Hematopoietic multipotent progenitor cell treated with erythropoietin and hydrocortisone succinate and interleukin-3 and kit ligand, for 17 days (in vitro differentiated cells): ENCODE measurements around the gene SUN1.
A peak's percentile ranks its signal among the peaks of the same experiment; 100 is the strongest.

Experiments
- DNase-seq: peaks from one replicate; pipeline ENCODE4 v3.0.0-alpha.2; 2015; ENCODE audit warnings: low spot score

The SUN1 gene

DNA sequence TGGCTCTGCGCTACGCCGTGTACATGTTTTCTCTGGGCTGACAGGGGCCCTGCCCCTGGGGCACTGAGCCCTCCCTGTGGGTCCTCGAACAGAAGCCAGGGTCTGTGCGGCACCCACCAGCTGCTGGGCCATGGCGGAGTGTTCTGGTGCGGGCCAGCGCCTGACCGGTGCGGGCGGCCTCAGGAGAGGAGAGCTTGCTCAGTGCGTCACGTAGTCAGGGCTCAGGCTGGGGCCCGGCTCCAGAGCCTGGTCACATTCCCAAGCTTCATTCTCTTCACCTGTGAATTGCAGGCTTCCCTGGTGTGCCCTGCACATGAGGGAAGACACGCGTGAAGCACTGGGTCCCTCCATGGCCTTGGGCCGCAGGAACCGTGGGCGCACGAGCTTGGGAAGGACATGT, 59.5 kb downstream of the SUN1 start:
- DNase-seq = no peak

DNA sequence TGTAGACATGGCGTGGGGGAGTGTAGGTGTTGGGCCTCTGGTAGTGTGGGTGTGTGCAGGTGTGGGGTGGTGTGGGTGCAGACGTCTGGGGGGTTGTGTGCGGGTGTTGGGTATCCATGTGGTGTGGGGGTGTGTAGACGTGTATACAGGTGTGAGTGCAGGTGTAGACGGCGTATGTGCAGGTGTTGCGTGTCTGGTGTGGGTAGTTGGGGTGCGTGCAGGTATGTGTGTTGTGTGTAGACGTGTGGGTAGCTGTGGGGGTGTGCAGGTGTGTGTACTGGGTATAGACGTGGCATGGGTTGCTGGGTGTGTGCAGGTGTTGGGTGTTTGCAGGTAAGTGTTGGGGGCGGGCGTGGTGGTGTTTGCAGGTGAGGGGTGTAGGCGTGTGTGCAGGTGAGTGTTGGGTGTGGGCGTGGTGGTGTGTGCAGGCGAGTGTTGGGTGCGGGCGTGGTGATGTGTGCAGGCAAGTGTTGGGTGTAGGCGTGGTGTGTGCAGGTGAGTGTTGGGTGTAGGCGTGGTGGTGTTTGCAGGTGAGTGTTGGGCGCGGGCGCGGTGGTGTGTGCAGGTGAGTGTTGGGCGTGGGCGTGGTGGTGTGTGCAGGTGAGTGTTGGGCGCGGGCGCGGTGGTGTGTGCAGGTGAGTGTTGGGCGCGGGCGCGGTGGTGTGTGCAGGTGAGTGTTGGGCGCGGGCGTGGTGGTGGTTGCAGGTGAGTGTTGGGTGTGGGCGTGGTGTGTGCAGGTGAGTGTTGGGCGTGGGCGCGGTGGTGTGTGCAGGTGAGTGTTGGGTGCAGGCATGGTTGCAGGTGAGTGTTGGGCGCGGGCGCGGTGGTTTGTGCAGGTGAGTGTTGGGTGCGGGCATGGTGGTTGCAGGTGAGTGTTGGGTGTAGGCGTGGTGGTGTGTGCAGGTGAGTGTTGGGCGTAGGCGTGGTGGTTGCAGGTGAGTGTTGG, 60.6 kb downstream of the SUN1 start:
- no peak for DNase-seq

- DNase-seq = no peak
Measured at GRCh38 chr7:893686-894085, 61.4 kb downstream of the SUN1 start.

- no peak for DNase-seq
Measured at GRCh38 chr7:894164-894867, 62.0 kb downstream of the SUN1 start.

DNA sequence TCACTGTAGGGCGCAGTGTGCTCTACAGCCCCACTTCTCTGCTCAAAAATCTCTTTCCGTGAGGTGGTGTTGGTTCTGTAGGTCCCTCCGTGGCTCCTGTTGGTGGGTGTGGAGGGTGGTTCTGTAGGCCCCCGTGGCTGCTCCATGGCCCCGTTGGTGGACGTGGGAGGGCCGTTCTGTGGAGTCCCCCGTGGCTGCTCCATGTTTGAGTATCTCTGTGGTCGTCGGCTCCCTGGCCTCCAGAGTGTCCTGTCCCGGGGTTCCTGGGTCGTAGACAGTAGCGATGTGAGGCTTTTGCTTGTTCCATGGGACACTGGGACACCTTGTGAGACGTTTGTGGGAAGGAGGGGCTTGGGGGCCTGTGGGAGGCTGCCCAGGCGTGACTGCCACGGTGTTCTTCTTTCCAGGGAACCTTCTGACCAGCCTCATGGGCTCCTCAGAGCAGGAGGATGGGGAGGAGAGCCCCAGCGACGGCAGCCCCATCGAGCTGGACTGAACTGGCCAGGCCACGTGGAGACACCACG, 62.7 kb downstream of the SUN1 start:
- DNase-seq = no peak

DNA sequence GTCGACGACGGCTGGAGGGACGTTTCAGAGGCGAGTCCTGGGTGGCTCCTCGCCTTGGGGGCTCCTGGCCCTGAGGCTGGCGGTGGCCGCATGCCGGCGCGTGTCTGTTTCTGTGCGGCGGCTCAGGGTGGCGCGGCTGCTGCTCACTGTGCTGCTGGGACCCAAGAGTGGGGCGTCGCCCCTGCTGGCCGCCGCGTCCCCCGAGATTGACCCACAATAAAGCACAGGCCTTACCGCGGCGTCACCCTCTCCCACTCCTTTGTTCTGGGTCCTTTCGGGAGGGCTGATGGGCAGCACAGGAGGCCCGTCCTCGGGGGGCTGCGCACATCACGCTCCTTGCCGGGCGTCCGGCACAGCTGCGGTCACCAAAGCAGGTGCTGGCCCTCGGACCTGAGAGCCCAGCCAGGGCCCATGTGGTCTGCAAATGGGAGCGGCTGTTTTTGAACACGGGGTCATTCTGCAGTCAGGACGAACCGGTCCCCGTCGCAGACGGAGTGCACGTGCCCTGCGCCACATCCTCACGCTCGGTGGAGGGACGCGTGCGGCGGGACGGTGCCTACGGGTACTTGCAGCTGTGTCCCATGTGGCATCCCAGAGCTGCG, 63.3 kb downstream of the SUN1 start:
- no peak for DNase-seq

- no peak for DNase-seq
Measured at GRCh38 chr7:896346-897075, 64.2 kb downstream of the SUN1 start.

DNA sequence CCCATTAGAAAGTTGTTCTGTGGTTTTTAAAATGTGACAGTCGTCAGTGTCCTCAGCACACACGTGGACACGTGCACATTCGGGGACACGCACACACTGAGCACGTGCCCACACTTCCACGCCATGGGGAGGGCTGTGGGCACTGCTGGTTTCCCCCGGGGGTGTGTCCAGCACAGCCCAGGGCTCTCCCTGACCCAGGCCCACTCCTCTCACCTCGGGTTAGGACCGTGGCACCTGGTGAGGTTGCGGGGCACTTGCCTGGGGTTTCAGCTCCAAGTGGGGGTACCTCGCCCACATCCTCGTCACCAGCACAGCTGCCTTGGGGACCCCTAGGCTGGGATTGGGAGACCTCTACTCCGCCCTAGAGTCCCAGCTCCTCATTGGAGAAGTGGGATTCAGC, 64.8 kb downstream of the SUN1 start:
- no peak for DNase-seq

DNA sequence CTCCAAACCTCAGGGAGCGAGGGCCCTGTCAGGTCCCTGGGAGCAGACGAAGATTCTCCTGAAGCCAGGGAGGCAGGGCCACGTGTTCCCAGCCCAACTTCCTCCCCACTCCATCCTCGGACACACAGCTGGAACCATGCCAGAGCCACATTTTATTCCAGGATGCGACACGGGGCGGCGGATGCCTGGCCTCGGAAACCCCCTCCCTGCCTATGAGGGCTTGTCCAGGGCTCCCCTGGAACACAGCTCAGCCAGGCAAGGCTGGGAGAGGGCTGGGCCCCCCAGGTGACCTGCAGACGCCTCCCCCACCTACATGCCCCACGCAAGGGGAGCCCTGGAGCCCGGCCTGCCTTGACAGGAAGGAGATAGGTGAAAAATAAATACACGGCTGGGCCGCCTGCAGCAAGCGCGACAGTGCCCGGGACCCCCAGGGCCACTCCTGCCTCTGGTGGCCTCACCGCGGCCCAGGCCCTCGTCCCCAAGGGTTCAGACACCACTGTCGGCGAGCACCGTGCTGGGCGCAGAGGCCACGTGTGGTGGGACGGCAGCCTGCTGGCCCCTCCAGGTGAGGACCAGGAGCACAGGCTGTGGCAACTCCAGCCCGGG, 65.6 kb downstream of the SUN1 start:
- DNase-seq = no peak

DNA sequence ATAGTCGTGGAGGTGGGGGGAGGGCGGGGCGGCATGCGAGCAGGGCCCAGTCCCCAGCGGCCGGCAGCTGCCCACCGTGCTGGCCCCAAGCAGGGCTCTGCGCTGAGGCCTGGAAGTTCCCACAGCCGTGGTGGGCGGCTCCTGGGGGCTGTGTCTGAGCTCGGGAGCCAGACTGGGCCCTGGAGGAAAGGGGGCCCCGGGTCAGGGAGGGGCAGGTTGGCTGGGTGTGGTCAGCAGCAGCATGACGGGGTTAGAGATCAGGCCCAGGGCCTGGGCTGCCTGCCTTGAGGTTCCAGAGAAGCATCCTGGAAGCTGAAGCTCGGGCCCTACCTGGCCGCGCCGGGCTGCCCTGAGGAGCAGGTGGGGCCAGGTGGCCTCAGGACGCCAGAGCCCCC, 66.2 kb downstream of the SUN1 start:
- DNase-seq = peak; percentile 39

DNA sequence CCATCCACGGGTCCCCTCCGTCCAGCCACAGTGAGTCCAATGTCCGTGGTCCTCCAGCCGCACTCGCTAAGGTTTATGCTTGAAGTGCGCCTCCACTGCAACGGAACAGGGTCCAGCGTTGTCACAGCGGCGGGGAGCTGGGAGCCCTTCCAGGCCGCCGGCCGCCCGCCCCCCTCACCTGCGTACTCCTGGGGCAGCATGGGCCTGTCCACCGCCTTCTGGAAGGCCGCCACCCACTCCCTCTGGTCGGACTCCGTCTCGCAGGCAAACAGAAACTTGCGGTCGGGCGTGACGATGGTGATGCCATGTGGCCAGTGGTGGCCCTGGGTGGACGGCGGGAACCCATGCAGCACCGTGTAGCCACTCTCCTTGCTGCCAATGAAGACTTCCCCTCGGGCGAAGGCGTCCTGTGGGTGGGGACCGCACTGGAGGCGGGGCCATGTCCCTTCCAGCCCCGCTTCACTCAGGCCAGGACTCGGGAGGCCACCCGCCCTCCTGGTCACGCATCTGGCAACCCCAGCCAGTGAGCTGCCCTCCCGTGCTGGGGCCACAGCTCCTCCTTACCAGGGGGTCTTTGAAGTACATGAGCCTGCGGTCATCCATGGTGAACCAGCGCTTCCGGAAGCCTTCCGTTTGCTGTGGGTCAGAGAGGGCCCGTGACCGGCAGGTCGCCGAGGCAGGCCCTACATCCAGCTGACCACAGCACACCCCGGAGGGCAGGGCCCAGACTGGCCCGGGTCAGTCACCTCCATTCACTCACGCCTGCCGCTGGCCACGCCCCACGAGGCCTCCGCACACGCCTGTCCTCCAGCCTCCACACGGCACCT, 66.8 kb downstream of the SUN1 start:
- no peak for DNase-seq

DNA sequence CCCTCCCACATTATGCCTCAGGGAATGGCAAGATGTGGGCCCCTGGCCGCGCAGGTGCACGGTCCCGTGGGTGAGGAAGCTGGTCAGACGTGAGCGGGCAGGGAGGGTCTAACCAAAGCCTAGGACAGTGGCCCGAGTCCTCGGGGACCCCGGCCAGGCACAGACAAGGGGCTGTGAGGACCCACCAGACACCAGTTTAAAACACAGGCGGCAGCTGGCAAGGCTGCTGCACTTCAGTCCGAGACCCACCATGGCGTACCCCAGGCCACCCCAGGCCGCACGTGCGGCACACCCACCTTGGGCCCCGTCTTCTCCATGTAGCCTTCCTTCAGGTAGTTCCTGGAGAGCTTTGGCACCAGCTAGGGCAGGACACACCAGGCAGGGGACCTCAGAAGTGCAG, 67.5 kb downstream of the SUN1 start:
- no peak for DNase-seq

DNA sequence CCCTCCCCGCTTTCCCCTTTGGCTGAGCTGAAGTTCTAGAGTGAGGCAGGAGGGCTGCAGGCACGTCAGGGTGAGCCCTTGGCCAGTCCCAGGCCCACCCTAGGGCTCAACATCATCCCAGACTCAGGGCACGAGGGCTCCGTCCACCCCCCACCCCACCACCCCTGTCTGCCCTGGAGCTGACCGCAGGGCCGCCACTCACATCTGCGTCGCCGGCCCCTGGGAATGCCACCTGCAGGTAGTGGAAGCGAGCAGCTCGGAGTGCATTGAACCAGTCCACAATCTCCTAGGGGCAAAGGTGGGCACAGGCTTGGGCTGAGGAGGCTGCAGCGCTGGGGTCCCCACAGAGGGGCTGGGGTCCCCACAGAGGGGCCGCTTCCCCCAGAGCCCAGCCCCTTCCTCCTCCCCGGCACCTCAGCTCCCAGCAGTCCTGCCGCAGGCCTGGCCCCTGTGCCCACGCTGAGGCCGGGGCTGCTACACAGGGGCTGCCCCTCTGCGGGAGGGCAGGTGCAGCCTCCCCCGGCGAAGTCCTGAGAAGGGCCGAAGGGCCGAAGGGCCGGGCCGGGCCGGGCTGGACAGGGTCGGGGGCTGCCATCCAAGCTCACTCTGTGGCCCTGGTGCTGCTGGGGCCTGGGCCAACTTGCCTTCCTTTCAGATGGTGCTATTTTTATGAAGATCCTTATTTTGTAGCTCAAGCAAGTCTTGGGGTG, 68.2 kb downstream of the SUN1 start:
- no peak for DNase-seq

DNA sequence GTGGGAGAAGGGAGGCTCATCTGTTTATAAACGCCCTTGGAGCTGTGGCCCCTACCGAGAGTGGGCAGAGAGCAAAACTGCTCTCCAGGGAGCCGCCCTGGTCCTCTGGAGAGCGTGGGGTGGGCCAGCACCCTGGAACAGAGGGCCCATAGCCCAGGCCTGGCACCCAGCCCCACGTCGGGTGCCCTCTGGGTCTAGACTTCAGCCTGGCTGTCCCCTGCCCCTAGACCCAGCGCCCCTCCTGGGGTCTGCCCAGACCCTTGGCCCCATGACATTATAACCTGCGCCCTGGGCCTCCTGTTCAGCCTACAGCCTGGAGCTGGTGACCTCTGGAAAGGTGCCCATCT, 68.7 kb downstream of the SUN1 start:
- DNase-seq = no peak

GRCh38 chr7:901388-902154, 69.3 kb downstream of the SUN1 start:
- DNase-seq = peak; percentile 94

GRCh38 chr7:902996-903395, 70.7 kb downstream of the SUN1 start:
- no peak for DNase-seq

- DNase-seq = no peak
Measured at GRCh38 chr7:903921-904755, 71.9 kb downstream of the SUN1 start.

DNA sequence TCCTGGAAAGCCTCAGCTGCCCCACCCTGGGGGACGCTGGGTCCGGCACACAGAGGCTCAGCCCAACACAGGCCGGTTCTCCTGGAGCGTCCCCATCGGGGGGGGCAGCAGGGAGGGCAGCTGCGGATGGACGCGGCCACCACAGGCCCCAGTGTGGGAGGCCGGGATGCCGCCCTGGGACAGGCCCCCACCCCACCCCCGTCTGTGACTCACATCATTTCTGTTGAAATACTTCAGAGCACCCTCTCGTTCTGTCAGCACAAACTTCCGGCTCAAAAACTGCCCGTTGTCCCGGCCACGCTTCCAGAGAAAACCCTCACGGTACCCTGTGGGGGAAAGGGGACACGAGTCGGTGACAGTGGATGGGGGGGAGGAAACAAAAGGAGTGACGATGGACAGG, 72.6 kb downstream of the SUN1 start:
- DNase-seq = no peak

DNA sequence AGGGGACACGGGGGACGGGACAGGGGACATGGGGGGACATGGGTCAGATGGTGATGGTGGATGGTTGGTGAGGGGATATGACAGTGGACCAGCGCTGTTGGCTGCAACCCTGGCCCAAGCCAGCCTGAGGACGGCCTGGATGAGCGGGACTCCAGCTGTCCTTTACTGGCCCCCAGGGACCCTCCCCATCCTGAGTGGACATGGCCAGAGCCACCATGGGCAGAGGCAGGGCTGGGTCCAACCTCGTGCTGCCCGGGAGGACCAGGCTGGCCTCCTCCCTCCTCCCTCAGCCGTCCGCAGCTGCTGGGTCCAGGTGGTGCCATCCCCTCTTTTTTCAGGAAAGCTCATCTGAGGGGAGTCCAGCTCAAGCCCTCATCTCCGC, 74.5 kb downstream of the SUN1 start:
- no peak for DNase-seq
